Activated effector memory CD4-positive, alpha-beta T cell treated with anti-CD3 and anti-CD28 coated beads, Interleukin-2, amount 50 U/mL, for 16 hours (primary cell): ENCODE measurements around the gene NOXO1.
A peak's percentile ranks its signal among the peaks of the same experiment; 100 is the strongest.

Experiments used
- DNase-seq: peaks from one replicate; pipeline ENCODE4 v3.0.0-alpha.2; 2020

The NOXO1 gene

DNA sequence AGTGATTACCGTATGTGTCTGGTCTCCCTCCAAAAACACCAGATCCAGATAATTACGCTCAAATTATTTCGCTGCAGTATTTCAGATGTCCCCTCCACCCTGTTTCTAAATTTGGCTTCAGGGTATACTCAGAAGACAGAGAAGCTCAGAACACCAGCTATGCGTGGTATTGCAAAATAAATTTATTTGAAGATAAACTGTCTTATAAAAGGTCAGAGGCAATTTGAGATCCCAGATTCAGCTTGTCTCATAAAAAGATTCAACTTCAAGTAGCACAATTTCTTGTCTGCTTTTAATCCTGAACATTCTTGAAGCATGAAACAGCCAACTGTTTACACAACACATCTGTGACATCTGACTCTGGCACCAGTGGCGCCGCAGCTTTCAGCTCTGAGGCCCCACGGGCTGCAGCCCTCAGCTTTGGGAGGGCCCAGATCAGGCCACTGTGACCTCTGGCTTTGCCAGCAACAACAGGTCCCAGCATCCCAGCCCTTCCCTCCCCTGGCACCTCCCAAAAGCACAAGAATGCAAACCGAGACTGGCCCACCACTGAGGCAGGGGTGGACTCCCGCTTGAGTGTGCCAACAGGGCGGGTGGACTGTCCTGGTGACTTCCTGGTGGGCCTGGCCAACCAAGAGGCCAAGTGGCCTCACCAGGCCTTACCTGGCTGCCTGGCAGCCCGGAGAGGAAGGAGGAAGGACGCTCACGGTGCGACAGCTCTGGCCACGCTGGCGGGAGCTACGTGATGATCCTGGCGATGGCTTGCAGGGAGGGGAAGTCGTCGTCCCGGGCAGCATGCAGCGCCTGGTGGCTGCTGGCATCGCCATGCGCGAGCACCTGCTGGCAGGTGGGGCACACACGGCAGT is 16.5 kb upstream of the NOXO1 start:
- no peak for DNase-seq

DNA sequence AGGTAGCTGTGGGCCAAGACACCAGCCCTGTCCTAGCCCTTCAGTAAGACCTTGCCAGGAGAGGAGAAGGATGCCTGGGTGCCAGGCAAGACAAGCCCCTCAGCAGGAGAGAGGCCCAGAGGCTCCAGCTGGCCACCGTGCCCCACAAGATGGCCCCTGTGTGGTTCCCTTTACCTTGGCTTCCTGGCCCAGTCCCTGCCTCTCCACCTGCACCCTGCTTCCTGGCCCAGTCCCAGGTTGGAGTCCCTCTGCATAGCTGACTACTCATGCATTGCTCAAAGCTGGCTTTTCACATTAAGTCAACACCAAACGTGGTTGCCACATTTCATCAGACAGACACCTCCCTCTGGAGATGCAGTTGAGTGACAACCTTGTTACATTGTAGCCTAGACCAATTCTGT is 12.5 kb upstream of the NOXO1 start:
- no peak for DNase-seq

DNA sequence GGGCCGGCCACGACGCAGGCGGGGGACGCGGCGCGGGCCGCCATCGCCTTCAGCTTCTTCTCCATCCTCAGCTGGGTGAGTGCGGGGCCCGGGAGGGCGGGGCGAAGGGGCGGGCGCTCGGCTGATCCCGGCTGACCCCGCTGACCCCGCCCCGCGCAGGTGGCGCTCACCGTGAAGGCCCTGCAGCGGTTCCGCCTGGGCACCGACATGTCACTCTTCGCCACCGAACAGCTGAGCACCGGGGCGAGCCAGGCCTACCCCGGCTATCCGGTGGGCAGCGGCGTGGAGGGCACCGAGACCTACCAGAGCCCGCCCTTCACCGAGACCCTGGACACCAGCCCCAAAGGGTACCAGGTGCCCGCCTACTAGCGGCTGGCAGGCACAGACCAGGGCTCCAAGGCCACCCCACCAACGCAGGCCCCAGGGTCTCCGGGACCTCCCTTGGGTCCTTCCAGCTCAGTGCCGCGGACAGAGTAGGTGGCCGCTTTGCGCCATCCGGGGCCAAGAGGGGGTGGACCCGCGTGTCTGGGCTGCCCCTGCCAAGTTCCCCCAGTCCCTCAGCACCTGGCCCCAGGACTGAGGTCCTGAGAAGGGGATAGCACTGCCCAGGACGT is 11.5 kb upstream of the NOXO1 start:
- DNase-seq = no peak

DNA sequence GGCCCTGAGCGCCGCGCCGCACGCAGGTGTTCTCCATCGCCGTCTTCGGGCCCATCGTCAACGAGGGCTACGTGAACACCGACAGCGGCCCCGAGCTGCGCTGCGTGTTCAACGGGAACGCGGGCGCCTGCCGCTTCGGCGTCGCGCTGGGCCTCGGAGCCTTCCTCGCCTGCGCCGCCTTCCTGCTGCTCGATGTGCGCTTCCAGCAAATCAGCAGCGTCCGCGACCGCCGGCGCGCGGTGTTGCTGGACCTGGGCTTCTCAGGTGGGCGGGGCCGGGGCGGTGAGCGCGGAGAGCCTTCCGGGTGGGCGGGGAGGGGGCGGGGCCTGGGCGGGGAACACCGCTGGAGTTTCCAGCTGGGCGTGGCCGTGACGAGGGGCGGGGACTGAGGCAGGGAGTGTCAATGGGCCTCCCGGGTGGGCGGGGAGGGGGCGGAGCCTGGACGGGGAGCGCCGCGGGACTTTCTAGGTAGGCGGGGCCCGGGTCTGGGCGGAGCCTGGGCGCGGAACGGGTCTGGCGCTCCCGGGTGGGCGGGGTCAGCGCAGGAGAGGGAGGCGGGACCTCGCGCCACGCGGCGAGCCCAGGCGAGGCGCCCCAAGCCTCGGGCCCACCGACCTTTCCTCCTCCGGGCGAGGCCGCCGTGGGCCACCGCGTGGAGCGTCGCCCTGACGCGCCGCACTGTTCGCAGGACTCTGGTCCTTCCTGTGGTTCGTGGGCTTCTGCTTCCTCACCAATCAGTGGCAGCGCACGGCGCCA is 10.9 kb upstream of the NOXO1 start:
- DNase-seq = peak; percentile 98

DNA sequence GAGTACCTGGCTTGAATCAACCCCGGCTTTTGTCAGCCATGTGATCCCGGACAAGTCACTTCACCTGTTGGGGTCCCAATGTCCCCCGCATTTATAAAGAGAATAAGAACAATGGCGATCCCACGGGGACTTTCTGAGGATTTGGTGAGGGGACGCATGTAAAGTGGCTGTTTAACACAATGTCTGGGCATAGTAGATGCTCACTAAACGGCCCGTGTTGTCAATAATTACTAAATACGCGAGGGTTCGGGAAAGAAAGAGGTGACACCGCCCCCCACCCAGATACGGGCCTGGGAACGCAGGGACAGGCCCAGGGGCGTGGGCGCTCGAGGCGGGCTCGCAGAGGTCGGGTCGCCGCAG is 10.3 kb upstream of the NOXO1 start:
- no peak for DNase-seq

DNA sequence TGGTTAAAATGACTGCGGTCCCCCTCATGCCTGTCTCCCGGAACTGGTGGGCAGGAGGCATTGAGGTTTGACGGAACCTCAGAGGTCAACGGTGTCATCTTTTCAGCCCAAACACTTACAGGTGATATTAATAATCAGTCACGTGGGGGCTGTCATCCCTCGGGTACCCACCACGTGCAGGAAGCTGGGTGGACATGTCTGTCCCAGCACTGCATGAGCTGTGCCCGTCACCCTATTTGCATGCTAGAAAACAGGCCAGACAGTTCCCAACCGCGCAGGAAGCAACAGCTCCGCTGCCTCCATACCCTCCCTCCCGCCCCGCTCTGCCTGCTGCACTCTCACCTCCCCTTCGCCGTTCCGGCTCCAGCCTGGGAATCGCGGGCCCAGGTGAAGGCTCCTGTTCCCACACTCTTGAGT is 9.9 kb upstream of the NOXO1 start:
- DNase-seq = peak; percentile 79

DNA sequence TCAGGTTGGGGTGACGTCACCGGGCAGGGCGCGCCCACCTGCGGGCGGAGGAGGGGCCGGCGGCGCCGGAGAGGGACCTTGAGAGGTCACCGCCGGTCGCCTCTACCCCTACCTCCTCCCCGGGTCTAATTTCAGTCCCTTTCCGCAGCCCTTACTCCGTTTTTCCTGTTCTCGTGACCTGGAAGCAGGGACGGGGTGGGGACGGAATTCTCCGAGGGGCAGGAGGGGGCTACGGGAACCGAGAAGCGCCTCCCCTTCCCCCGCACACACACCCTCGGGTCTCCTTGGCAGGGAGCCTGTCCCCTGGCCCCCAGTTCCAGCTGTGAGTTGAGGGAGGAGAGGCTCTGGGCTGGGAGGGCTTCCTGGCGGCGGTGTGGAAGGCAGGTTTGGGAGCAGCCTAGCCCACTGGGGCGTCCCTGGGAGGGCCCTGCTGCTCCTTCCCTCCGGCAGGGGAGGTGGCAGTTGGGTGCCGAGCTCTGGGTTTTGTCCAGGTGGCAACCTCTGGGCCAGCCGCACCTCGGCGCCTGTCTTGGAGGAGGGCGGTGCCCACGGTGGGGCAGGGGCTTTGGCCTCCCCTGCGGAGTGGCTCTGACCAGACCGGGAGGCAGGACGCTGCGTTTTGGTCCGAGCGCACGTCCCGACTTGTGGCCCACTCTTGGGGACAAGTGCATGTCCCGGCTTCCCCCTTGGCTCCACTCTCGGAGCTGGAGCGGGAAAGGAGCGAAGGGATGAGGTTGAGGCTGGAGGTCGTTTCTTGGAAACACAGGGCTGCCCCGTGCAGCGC is 9.3 kb upstream of the NOXO1 start:
- peak; percentile 82 for DNase-seq

DNA sequence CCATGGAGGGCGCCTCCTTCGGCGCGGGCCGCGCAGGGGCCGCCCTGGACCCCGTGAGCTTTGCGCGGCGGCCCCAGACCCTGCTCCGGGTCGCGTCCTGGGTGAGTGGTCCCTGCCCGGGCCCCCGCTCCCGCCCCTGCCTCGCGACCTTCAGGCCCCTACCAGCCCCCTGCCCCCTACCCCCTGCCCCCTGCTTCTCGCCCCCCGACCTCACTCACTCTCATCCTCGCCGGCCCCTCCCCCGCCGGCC is 8.8 kb upstream of the NOXO1 start:
- DNase-seq = no peak

DNA sequence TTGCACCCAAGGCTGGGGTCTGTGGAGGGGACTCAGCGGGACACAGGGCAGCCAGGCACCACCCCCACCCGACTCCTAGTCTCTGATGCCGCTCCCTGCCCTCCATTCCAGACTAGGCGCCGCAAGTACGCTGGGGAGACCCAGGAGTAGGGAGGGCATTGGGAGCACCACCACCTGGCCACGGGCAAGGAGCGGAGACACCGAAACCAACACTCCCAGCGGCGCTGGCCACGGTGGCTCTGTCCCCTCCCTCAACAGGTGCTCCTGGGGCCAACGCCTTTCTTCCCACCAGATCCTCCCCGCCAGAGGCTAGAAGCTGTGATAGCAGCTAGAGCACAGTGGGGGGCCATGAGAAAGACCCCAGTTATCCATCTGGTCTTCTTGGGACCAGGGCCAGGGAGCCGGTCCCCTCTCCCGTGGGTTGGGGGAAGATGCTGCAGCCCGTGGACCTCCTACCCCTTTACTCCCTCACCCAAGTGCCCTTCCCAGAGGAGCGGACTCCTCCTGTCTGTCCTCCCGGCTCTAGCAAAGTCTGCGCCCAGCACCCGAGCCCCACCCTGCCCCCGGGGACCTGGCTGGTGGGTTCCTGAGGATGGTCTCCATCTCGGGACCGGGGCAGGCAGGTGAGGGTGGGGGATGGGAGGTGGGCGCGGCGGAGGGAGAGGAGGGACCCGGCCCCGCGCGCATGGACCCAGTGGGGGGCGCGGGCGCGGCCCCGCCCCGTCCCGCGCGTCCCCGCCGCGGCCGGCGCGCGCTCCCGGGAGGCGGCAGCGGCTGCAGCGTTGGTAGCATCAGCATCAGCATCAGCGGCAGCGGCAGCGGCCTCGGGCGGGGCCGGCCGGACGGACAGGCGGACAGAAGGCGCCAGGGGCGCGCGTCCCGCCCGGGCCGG is 8.2 kb upstream of the NOXO1 start, which contains the start of gene SYNGR3:
TSS of gene SYNGR3 (plus strand) at position 762 of the 892 bp plus-strand sequence. CDS start 133 bp downstream, outside the sequence.
- no peak for DNase-seq

DNA sequence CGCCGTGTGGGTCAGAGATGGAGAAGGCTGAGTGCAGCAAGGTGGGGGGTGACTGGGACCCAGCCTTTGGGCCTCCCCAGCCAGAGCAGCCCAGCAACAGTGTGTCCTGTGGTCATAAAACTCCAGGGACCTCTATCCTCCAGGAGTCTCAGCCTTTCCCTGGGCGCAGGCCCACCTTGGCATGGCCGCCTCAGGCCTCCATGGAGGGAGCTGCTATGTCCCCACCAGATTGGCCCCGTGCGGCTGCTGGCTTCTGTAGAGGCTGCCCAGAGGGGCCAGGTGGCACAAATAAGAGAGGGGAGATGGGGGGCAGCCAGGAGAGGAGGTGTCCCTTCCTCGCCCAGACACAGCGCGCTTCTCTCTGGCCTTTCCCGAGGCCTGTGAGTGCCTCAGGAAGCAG is 5.9 kb upstream of the NOXO1 start:
- no peak for DNase-seq

DNA sequence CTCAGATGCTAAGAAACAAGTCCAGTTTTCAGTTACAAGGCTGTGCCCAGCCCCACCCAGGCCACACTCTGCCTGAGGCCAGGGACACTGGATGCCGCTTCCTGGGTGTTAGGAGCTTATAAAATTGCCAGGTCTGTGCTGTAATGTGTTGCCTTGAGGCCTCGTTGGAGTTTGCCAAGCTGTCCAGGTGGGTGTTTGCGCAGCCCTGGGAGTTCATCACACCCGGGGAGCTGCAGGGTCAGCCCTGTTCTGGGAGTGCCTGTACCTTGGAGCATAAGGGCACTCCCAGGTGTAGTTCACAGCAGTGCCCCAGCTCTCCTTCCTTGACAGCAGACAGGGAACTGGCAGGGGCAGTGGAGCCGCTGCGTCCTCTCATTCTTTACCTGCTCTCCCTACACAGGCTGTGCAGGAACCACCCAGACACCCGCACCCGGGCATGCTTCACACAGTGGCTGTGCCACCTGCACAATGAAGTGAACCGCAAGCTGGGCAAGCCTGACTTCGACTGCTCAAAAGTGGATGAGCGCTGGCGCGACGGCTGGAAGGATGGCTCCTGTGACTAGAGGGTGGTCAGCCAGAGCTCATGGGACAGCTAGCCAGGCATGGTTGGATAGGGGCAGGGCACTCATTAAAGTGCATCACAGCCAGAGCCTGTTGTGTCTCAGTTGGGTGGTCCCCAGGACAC is 4.3 kb upstream of the NOXO1 start:
- DNase-seq = no peak

DNA sequence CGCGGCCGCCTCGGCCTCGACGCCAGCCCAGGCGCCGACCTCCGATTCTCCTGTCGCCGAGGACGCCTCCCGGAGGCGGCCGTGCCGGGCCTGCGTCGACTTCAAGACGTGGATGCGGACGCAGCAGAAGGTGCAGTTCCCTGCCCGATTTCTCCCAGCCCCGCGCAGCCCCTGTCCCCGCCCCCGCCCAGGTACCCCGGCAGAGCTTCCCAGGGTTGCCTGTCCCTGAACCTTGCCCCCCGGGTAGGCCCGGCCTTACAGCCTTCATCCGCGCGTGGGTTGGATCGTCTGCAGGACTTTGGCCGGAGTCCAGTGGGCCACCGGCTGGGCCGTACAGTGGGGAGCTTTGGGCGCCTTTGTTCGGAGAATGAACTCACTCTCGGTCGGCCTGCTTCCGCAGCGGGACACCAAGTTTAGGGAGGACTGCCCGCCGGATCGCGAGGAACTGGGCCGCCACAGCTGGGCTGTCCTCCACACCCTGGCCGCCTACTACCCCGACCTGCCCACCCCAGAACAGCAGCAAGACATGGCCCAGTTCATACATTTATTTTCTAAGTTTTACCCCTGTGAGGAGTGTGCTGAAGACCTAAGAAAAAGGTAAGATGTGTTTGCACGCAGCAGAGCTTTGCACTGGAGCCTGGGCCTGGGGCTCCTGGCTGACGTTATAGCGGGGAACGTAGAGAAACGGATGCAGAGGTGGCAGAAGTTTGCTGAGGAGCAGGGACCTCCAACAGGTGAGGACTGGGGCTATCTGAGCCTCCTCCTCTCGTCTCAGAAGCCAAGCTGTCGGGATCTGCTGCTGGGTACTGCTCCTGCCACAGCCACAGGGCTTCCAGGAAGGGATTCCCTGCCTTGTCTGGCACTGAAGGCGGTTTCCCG is 3.3 kb upstream of the NOXO1 start:
- DNase-seq = no peak

DNA sequence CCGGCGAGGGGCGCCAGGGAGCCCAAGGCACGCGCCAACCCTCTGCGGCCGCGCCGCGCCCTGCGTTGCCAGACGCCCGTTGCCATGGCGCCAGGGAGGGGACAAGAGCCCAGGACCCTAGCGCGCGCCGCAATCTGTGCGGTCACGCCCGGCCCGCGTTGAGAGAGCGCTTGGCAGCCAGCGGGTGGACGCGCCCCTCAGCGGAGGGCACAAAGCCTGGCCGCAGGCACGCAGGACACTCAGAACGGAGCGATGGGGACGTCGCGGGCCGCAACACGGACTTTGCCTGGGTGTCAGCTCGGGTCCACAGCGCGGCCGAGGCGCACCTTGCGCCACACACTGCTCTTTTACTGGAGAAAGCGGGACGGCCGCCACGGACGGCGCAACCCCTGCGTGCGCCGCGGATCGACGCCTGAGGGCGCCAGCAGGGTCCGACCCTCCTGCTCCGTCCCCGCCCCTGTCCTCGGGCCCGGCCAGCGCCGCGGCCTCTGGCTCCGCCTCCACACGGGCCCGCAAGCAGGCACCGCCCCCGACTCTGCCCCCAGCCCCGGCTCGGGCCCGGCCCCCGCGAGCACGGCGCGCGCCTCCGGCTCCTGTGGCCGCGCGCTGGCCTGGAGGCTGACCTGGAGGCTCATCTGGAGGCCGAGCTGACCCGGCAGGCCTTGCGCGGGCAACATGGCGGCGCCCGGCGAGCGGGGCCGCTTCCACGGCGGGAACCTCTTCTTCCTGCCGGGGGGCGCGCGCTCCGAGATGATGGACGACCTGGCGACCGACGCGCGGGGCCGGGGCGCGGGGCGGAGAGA is 2.5 kb upstream of the NOXO1 start, which contains the start of gene GFER:
TSS of gene GFER (plus strand) at position 650 of the 803 bp plus-strand sequence. CDS start at position 676, 26 bp downstream.
- peak; percentile 89 for DNase-seq

DNA sequence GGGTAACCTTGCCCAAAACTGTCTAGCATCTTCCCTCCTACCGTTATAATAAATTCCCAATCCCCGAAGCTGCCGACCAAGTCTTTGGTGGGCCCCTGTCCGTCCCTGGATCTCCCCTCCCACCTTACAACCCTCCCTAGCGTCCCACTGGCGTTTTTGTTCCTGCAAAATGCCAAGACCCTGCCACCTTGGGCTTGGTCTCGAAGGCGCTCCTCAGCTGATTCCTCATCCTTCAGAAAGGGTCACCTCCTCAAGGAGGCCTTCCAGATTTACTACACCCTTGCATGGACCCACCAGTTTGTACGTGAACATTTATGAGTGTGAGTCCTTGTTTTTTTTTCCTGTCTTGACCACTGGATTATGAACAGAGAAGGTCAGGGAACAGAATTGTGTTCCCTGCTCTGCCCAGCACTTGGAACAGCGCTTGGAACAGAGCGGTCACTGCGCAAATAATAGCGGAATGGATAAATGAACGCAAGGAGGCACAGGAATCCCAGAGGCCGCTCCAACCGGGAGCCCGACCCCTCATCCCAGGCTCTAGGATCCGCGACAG is 1.8 kb upstream of the NOXO1 start:
- DNase-seq = no peak

DNA sequence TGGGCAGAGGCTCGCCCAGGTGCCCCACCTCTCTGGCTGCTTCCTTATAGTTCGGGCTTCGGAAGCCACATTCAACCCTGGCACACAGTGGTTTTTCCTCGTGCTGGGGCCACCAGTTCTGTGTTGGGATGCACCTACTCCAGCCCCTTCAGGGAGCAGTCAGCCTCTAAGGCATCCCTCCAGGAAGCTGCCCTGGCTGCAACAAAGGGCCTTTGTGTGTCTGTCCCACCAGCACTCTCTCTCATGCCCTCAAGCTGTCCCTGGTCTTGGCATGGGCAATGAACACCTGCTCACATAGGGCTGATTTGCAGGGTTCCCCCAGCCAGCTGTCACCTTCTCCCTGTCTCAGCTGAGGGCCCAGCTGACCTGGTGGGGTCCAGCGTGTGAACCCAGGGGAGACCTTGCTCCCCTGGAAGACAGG is 754 bp upstream of the NOXO1 start:
- DNase-seq = no peak

DNA sequence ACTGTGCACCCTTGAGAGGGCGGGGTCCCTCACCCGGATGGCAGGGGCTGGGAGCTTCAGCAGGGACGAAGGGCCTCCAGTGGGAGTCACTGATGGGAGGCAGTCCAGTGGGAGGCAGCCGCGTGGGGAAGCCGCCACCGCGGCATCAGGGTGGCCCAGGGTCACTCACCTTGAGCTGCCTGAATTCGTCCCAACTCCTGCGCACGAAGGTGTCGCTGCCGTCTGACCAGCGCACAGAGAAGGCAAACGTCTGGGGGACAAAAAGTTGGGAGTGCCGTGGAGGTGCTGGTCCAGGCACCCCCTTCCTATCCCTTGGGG is 540 bp downstream of the NOXO1 start:
- DNase-seq = no peak

DNA sequence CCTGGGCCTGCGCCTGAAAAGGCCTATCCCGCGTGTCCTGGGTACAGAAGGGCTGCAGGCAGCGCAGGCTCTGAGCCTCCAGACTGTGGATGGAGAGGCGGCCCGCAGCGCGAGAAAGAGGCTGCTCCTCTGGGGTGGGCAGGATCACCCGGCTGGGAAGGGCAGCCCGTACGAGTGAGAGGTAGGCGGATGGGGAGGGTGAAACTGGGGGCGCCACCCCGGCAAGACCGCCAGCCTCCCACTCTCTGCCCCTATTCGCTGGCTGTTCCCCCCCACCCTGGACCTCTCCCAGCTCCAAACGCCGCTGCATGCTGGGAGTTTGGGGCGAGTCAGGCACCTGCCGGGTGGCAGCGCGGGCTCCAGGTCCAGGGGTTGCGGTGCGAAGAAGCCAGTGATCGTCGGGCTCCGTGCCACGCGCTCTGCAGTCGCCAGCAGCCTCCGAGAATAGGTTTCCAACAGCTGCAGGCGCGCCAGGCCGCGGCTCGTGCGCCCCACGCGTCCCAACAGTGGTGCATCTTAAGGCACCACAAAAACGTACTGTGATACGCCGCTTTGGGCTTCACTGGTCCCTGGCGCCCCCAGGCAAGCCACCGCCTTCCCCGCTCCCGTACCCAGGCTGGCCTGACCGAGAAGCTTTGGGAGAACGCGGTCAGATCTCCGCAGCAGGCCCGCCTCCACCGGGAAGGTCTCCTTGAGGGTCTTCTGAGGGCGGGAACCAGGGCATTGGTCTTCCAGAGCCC is 1.1 kb downstream of the NOXO1 start:
- DNase-seq = no peak

DNA sequence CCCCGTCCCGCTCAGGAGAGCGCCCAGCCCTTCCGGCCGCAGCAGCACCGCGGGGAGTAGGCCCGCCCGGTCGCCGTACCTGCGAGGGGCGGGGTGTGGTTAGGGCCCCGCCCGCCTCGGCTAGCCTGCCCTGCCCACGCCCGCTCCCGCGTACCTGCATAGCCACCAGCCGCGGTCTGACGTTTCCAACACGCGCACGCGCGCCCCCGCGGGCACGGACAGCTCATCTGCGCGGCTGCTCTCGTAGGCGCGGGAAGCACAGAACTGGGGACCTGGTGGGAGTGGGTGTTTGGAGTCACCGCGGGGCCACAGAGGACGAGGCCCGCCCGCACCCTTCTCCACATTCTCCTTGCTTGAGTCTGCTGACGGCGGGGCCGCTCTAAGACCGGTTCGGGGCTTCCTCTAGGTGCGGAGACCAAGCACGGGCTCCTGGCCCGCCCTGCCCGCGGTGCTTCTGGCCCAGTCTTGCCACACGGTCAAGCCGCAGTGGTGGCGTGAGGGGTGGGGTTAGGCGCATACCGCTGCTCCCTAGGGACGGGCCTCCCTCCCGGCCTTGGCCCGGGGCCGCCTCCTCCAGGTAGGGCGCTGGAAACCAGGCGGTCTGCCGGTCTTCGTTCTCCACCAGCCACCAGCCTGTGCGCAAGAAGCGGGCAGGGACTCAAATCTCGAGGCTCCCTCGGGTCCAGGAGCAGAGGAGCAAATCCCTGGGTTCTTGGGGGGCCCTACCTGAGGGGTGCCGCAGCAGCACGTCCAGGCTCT is 1.8 kb downstream of the NOXO1 start:
- DNase-seq = peak; percentile 80
